B cell (primary cell): Measurements from ENCODE around the gene RRAS. TPM values are rescaled to one million over a fixed set of nuclear protein-coding genes. Genes with fewer than 3 reads are reported as not detected.

Experiments used
- ATAC-seq: fragments of 200-7000 bp; cut with Tn5 transposase; one replicate; pipeline ENCODE4 v1.10.0; 2021; ENCODE audit warnings: low read depth, mild to moderate bottlenecking, moderate number of reproducible peaks, moderate library complexity
- CTCF ChIA-PET: fragments of 350-600 bp; sonication (Branson Sonifier 250); formaldehyde crosslinking; loops from one replicate; lab custom pipeline; 2021; ENCODE audit warnings: antibody characterized with exemption, inconsistent platforms; lab: Charles Lee
- POLR2A ChIA-PET: fragments of 350-600 bp; sonication (Branson Sonifier 250); formaldehyde crosslinking; loops from one replicate; lab custom pipeline; 2021; ENCODE audit warnings: antibody characterized with exemption; lab: Charles Lee
- DNase-seq: peaks from one replicate; pipeline ENCODE4 v3.0.0; 2013
- H2AFZ ChIP-seq: 2 replicates; pipeline ENCODE4 v1.6.1; 2012; ENCODE audit warnings: mild to moderate bottlenecking, low read depth, low read length; ENCODE audit not compliant: insufficient read depth, poor library complexity, severe bottlenecking
- H3K27ac ChIP-seq, 2 donors: 1 replicate in 1 of 2; 2 replicates in 1 of 2; pipeline ENCODE4 v1.5.1; 2012 to 2013; ENCODE audit warnings: low read length in 2 of 2, mild to moderate bottlenecking in 2 of 2, moderate library complexity in 1 of 2
- H3K27me3 ChIP-seq, 4 experiments: fragments of 200-600 bp in 1 of 4; sonication (generic) in 1 of 4; replicated peaks in 1 of 4; 1 replicate in 2 of 4; 2 replicates in 2 of 4; pipeline versions ENCODE4 v1.6.1 to v1.7.0; 2013 to 2016; ENCODE audit warnings: low read length in 3 of 4, mild to moderate bottlenecking in 2 of 4, mixed read lengths in 1 of 4, moderate library complexity in 1 of 4; ENCODE audit not compliant: insufficient read depth in 4 of 4, control insufficient read depth in 3 of 4; ENCODE audit errors: control extremely low read depth in 1 of 4
- H3K36me3 ChIP-seq, 2 experiments: replicated peaks in 1 of 2; 1 replicate in 1 of 2; 2 replicates in 1 of 2; pipeline versions ENCODE4 v1.6.1 to v1.7.1; 2013; ENCODE audit warnings: low read length in 1 of 2; ENCODE audit not compliant: insufficient read depth in 2 of 2, control insufficient read depth in 1 of 2; ENCODE audit errors: control extremely low read depth in 1 of 2, extremely low read depth in 1 of 2
- H3K4me1 ChIP-seq, 2 donors: fragments of 200-600 bp in 1 of 2; sonication (generic) in 1 of 2; 1 replicate in 1 of 2; 2 replicates in 1 of 2; pipeline versions ENCODE4 v1.5.1 to v1.6.1; 2013 to 2017; ENCODE audit warnings: low read length in 2 of 2; ENCODE audit not compliant: control insufficient read depth in 2 of 2, insufficient read depth in 2 of 2
- H3K4me2 ChIP-seq: replicated peaks from 2 replicates; pipeline ENCODE3; 2012; ENCODE audit warnings: mild to moderate bottlenecking, low read depth, low read length; ENCODE audit not compliant: poor library complexity, severe bottlenecking
- H3K4me3 ChIP-seq, 5 experiments: fragments of 200-600 bp in 1 of 5; sonication (generic) in 1 of 5; 1 replicate in 3 of 5; 2 replicates in 2 of 5; pipeline versions ENCODE4 v1.5.1 to v1.7.0; 2011 to 2016; ENCODE audit warnings: low read length in 4 of 5, mild to moderate bottlenecking in 4 of 5, low read depth in 2 of 5, control low read depth in 1 of 5, moderate library complexity in 1 of 5; ENCODE audit not compliant: insufficient read depth in 1 of 5; ENCODE audit errors: control extremely low read depth in 1 of 5, extremely low read depth in 1 of 5
- H3K79me2 ChIP-seq: fragments of 200-600 bp; sonication (generic); one replicate; pipeline ENCODE4 v1.6.0; 2016; ENCODE audit warnings: low read length; ENCODE audit not compliant: control insufficient read depth, insufficient read depth
- H3K9ac ChIP-seq: fragments of 200-600 bp; sonication (generic); 2 replicates; pipeline ENCODE4 v1.6.1; 2017; ENCODE audit warnings: mild to moderate bottlenecking, low read length, moderate library complexity
- H3K9me3 ChIP-seq, 3 donors: one replicate each; pipeline versions ENCODE4 v1.6.1 to v1.7.1; 2013; ENCODE audit warnings: low read length in 2 of 3; ENCODE audit not compliant: control insufficient read depth in 2 of 3, insufficient read depth in 1 of 3; ENCODE audit errors: control extremely low read depth in 1 of 3
- H4K20me1 ChIP-seq: 2 replicates; pipeline ENCODE4 v1.6.0; 2012; ENCODE audit warnings: mild to moderate bottlenecking, low read length; ENCODE audit not compliant: insufficient read depth, control insufficient read depth, poor library complexity, severe bottlenecking
- H3K27ac Mint-ChIP-seq: one replicate; pipeline ENCODE4 v1.8.0; 2021; ENCODE audit warnings: mixed read lengths
- H3K27me3 Mint-ChIP-seq: one replicate; pipeline ENCODE4 v1.8.0; 2021; ENCODE audit warnings: mixed read lengths
- H3K4me1 Mint-ChIP-seq: one replicate; pipeline ENCODE4 v1.8.0; 2021; ENCODE audit warnings: mixed read lengths
- H3K4me3 Mint-ChIP-seq: one replicate; pipeline ENCODE4 v1.8.0; 2021; ENCODE audit warnings: mixed read lengths
- H3K9me3 Mint-ChIP-seq: one replicate; pipeline ENCODE4 v1.8.0; 2022; ENCODE audit warnings: mixed read lengths; ENCODE audit not compliant: insufficient read depth
- EZH2 ChIP-seq: IDR thresholded peaks from 2 replicates; pipeline ENCODE4 v1.6.1; 2012; ENCODE audit warnings: borderline replicate concordance, low read depth, mild to moderate bottlenecking, moderate library complexity, low read length; ENCODE audit not compliant: insufficient read depth, poor library complexity, severe bottlenecking
- WGBS: methylation state at CpG from one replicate; pipeline ENCODE4 v1.1.5; 2013; ENCODE audit warnings: missing lambda C conversion rate; ENCODE audit not compliant: insufficient coverage; 5-methylcytosine and 5-hydroxymethylcytosine counted together
- intact Hi-C: fragments of 100-400 bp; cut with micrococcal nuclease; formaldehyde crosslinking; loops from one replicate; pipeline ENCODE4 v1.10.0; 2022
- polyA plus RNA-seq: library from polyadenylated mRNA; depleted of rRNA; stranded (reverse); fragments of >200 nt; gene quantifications from 2 replicates; pipeline ENCODE4 v1.2.3, GENCODE V29; 2012
- total RNA-seq, 2 donors: library from RNA; stranded (reverse); fragments of 120-200 nt in 1 of 2; gene quantifications; 1 replicate in 1 of 2; 2 replicates in 1 of 2; pipeline versions ENCODE4 v1.2.3 to v1.2.4, GENCODE V29; 2013 to 2022
- TF ChIP-seq, protein P1 (sequence below): fragments of 200-600 bp; IDR thresholded peaks from one replicate; pipeline ENCODE4 v1.8.0; 2022; ENCODE audit warnings: antibody characterized with exemption, mild to moderate bottlenecking

RRAS gene
- total and polyA plus RNA-seq, 2 donors (not counting 1 experiment from before 2014, with no cell fraction given), result 5.6 to 21.0 TPM

DNA sequence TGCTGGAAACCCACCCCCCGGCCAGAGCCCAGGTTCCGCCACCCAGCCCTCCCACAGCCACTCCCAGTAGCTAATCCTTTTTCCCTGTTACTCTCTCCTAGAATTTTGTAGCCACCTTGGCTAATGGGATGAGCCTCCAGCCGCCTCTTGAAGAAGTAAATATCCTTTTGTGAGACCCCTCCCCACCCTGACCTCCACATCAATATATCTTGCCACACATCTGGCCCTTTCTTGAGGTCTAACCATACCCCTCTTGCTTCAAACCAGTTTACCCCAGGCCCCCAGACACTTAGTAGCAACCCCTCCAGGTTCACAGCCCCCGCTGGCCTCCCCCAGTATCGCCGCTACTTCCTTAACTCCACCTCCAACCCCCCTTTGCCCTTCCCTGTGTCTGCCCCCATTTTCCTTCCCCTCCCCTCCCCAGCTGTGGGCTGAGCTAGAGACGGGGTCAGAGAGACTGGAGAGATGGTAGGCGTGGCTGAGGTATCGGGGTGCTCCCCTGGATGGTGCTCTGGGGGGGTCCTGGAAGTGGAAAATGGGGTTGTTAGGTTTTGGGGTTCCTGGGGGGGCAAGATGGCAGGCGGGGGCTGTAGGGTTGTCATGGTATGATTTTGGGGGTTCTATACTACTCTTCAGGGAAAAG lies 39.9 kb upstream of the RRAS start:
- no peak overlapping the region for H3K4me3 Mint-ChIP-seq
- WGBS, result 81% methylated on average over 6 of the region's 10 CpGs
- intact Hi-C loops, result loop anchor here (1.0 to 10.0 kb wide), 3 partner anchors 90 to 565 kb away; partner anchors contain the start of genes C19orf73, LIN7B and PPFIA3
- Histone ChIP-seq H3K9ac (no peak overlapping the region), H3K9me3 (peaks cover 0 to 5% (median 0%) of the 10 kb centered on the region in 3 donors), H4K20me1 (peaks cover 71% of the 10 kb centered on the region), H3K4me2 (peak overlapping the region; percentile 48), H3K27ac (peak overlapping the region; percentile 41 to 93), H3K4me3 (no peak overlapping the region), H3K4me1 (peaks cover 32 to 48% of the 10 kb centered on the region in 2 donors), H2AFZ (no peak overlapping the region), H3K79me2 (peaks cover 61% of the 10 kb centered on the region), H3K36me3 (peaks cover 0 to 40% of the 10 kb centered on the region in 2 experiments), H3K27me3 (no peaks in the 10 kb centered on the region)
- DNase-seq, result peak; percentile 24
- ATAC-seq, result no peak
- POLR2A ChIA-PET, result interaction anchor here (0.6 to 1.2 kb wide), 3 partner anchors 87 to 296 kb away, joined by 3 to 6 read pairs (median 3); no protein-coding TSS in a partner anchor
- H3K4me1 Mint-ChIP-seq, result peaks cover 43% of the 10 kb centered on the region
- TF ChIP-seq EZH2, result no peak
- TF ChIP-seq, protein P1, sequence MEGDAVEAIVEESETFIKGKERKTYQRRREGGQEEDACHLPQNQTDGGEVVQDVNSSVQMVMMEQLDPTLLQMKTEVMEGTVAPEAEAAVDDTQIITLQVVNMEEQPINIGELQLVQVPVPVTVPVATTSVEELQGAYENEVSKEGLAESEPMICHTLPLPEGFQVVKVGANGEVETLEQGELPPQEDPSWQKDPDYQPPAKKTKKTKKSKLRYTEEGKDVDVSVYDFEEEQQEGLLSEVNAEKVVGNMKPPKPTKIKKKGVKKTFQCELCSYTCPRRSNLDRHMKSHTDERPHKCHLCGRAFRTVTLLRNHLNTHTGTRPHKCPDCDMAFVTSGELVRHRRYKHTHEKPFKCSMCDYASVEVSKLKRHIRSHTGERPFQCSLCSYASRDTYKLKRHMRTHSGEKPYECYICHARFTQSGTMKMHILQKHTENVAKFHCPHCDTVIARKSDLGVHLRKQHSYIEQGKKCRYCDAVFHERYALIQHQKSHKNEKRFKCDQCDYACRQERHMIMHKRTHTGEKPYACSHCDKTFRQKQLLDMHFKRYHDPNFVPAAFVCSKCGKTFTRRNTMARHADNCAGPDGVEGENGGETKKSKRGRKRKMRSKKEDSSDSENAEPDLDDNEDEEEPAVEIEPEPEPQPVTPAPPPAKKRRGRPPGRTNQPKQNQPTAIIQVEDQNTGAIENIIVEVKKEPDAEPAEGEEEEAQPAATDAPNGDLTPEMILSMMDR, result no peak
- CTCF ChIA-PET, result interaction anchor here (0.6 to 3.9 kb wide), 15 partner anchors 10 to 289 kb away, joined by 3 to 28 read pairs (median 4); partner anchors contain the start of genes ADM5, RRAS and SCAF1
- H3K9me3 Mint-ChIP-seq, result no peaks in the 10 kb centered on the region
- peak overlapping the region; percentile 70 for H3K27ac Mint-ChIP-seq
- H3K27me3 Mint-ChIP-seq, result no peaks in the 10 kb centered on the region
